COLO668 (cell line): ENCODE results near the gene SVIL.
"Not testable (repeated sequence)": the region's sequence is repeated elsewhere in the genome, so short reads cannot be mapped to it uniquely, and the experiment has no call there.

Experiments
- DNase-seq: peaks from one replicate; lab custom pipeline; 2025; ENCODE audit not compliant: unreplicated experiment; lab: John Stamatoyannopoulos, UW

The SVIL gene

GRCh38 chr10:29649561-29650551 is 15.1 kb upstream of the SVIL start:
- no peak for DNase-seq

- no peak for DNase-seq
Observed at GRCh38 chr10:29648983-29649268, 14.2 kb upstream of the SVIL start.

GRCh38 chr10:29648114-29648982 is 13.6 kb upstream of the SVIL start:
- DNase-seq: no peak

- DNase-seq: no peak
Observed at GRCh38 chr10:29647478-29647877, 12.7 kb upstream of the SVIL start.

- no peak for DNase-seq
Observed at GRCh38 chr10:29646960-29647461, 12.2 kb upstream of the SVIL start.

- peak; percentile 10 for DNase-seq
Observed at GRCh38 chr10:29646238-29646902, 11.6 kb upstream of the SVIL start.

GRCh38 chr10:29643771-29644501 is 9.2 kb upstream of the SVIL start:
- DNase-seq: no peak

GRCh38 chr10:29642990-29643389 is 8.2 kb upstream of the SVIL start:
- no peak for DNase-seq

GRCh38 chr10:29637537-29637936 is 2.8 kb upstream of the SVIL start:
- DNase-seq: no peak

GRCh38 chr10:29636178-29636577 is 1.4 kb upstream of the SVIL start:
- DNase-seq: no peak

- peak; percentile 66 for DNase-seq
Observed at GRCh38 chr10:29635711-29636144, 957 bp upstream of the SVIL start.

- DNase-seq: no peak
Observed at GRCh38 chr10:29634105-29634504, 666 bp downstream of the SVIL start.

- no peak for DNase-seq
Observed at GRCh38 chr10:29631049-29631339, 3.8 kb downstream of the SVIL start.

- no peak for DNase-seq
Observed at GRCh38 chr10:29630205-29631048, 4.3 kb downstream of the SVIL start.

GRCh38 chr10:29628912-29629526 is 5.8 kb downstream of the SVIL start:
- DNase-seq: no peak

- no peak for DNase-seq
Observed at GRCh38 chr10:29628311-29628710, 6.5 kb downstream of the SVIL start.

GRCh38 chr10:29627201-29628132 is 7.3 kb downstream of the SVIL start:
- DNase-seq: no peak

- not testable (repeated sequence) for DNase-seq
Observed at GRCh38 chr10:29624357-29624756, 10.4 kb downstream of the SVIL start.
